GM23338 (cell line): ENCODE measurements around the gene PAEP. TPM values are rescaled to one million over a fixed set of nuclear protein-coding genes. Genes with fewer than 3 reads are reported as not detected.

Experiments
- ATAC-seq: fragments of 200-7000 bp; cut with Tn5 transposase; 3 replicates; pipeline ENCODE4 v1.9.1; 2020
- DNase-seq: peaks from one replicate; pipeline ENCODE4 v3.0.0-alpha.2; 2015; ENCODE audit warnings: low spot score
- H2AFZ ChIP-seq: fragments of 200-600 bp; sonication (generic); 2 replicates; pipeline ENCODE4 v1.8.0; 2016; ENCODE audit warnings: antibody characterized with exemption, mild to moderate bottlenecking, moderate library complexity
- H3F3A ChIP-seq: fragments of 200-600 bp; sonication (generic); replicated peaks from 2 replicates; pipeline ENCODE4 v1.8.0; 2017; ENCODE audit warnings: antibody characterized with exemption, mixed run types, low read depth
- H3K27ac ChIP-seq: fragments of 200-600 bp; sonication (generic); 2 replicates; pipeline ENCODE4 v1.6.1; 2016; ENCODE audit warnings: low read depth
- H3K27me3 ChIP-seq: fragments of 200-600 bp; sonication (generic); 2 replicates; pipeline ENCODE4 v1.8.0; 2016; ENCODE audit warnings: mild to moderate bottlenecking, mixed run types, moderate library complexity; ENCODE audit not compliant: insufficient read depth
- H3K36me3 ChIP-seq: fragments of 200-600 bp; sonication (generic); 2 replicates; pipeline ENCODE4 v1.8.0; 2016; ENCODE audit warnings: mild to moderate bottlenecking; ENCODE audit not compliant: insufficient read depth
- H3K4me1 ChIP-seq: fragments of 200-600 bp; sonication (generic); 2 replicates; pipeline ENCODE4 v1.8.0; 2016; ENCODE audit warnings: mild to moderate bottlenecking, moderate library complexity; ENCODE audit not compliant: insufficient read depth
- H3K4me2 ChIP-seq: fragments of 200-600 bp; sonication (generic); 2 replicates; pipeline ENCODE4 v1.7.1; 2017; ENCODE audit warnings: mixed run types
- H3K4me3 ChIP-seq: fragments of 200-600 bp; sonication (generic); 2 replicates; pipeline ENCODE4 v1.6.1; 2016; ENCODE audit warnings: mixed run types
- H3K79me2 ChIP-seq: fragments of 200-600 bp; sonication (generic); replicated peaks from 2 replicates; pipeline ENCODE4 v1.8.0; 2017; ENCODE audit warnings: mild to moderate bottlenecking; ENCODE audit not compliant: insufficient read depth
- H3K9me2 ChIP-seq: fragments of 200-600 bp; sonication (generic); 2 replicates; pipeline ENCODE4 v1.8.0; 2017; ENCODE audit not compliant: insufficient read depth
- H4K20me1 ChIP-seq: fragments of 200-600 bp; sonication (generic); replicated peaks from 2 replicates; pipeline ENCODE4 v1.8.0; 2017; ENCODE audit warnings: mild to moderate bottlenecking; ENCODE audit not compliant: insufficient read depth
- H3K27ac Mint-ChIP-seq: 2 replicates; pipeline ENCODE4 v1.8.0; 2020; ENCODE audit warnings: inconsistent platforms, mild to moderate bottlenecking, moderate library complexity, mixed read lengths
- H3K27me3 Mint-ChIP-seq: 3 replicates; pipeline ENCODE4 v1.8.0; 2022; ENCODE audit warnings: low read depth, mild to moderate bottlenecking, moderate library complexity, mixed read lengths, inconsistent platforms; ENCODE audit not compliant: insufficient read depth, poor library complexity
- H3K36me3 Mint-ChIP-seq: 3 replicates; pipeline ENCODE4 v1.8.0; 2021; ENCODE audit warnings: low read depth, mild to moderate bottlenecking, inconsistent platforms, moderate library complexity, mixed read lengths
- H3K4me1 Mint-ChIP-seq: 3 replicates; pipeline ENCODE4 v1.8.0; 2020; ENCODE audit warnings: mild to moderate bottlenecking, inconsistent platforms, mixed read lengths
- H3K4me3 Mint-ChIP-seq: 3 replicates; pipeline ENCODE4 v1.8.0; 2021; ENCODE audit warnings: moderate library complexity, mild to moderate bottlenecking, inconsistent platforms, mixed read lengths
- H3K9me3 Mint-ChIP-seq: 3 replicates; pipeline ENCODE4 v1.8.0; 2020; ENCODE audit warnings: moderate library complexity, mild to moderate bottlenecking, inconsistent platforms, mixed read lengths
- CREB1 ChIP-seq: fragments of 250-450 bp; sonication (Bioruptor Pico); IDR thresholded peaks from 2 replicates; pipeline ENCODE4 v1.5.0; 2020; ENCODE audit warnings: low read depth, mild to moderate bottlenecking, moderate library complexity
- CTCF ChIP-seq, 2 experiments: fragments of 200-600 bp in 1 of 2; sonication (generic) in 1 of 2; conservative IDR thresholded peaks; 2 replicates each; pipeline versions ENCODE4 v1.5.1 to v1.6.1; 2016 to 2017; ENCODE audit warnings: antibody characterized with exemption in 2 of 2, low read depth in 2 of 2, mild to moderate bottlenecking in 2 of 2, moderate library complexity in 1 of 2
- ETS1 ChIP-seq: IDR thresholded peaks from 2 replicates; pipeline ENCODE4 v1.6.1; 2016; ENCODE audit warnings: antibody characterized with exemption
- EZH2phosphoT487 ChIP-seq: fragments of 200-600 bp; sonication (generic); IDR thresholded peaks from one replicate; pipeline ENCODE4 v1.8.1; 2018; ENCODE audit warnings: antibody characterized with exemption; ENCODE audit not compliant: unreplicated experiment
- NANOG ChIP-seq: IDR thresholded peaks from 2 replicates; pipeline ENCODE4 v1.6.1; 2016; ENCODE audit warnings: antibody characterized with exemption, borderline replicate concordance
- POLR2AphosphoS5 ChIP-seq: IDR thresholded peaks from 2 replicates; pipeline ENCODE4 v1.6.1; 2016; ENCODE audit warnings: antibody characterized with exemption, low read depth
- STAT1 ChIP-seq: IDR thresholded peaks from one replicate; pipeline ENCODE4 v1.6.1; 2016; ENCODE audit warnings: antibody characterized with exemption; ENCODE audit not compliant: unreplicated experiment
- ZNF331 ChIP-seq: fragments of 250-450 bp; sonication (Bioruptor Pico); IDR thresholded peaks from 2 replicates; pipeline ENCODE4 v1.5.0; 2020; ENCODE audit warnings: low read depth, mild to moderate bottlenecking, moderate library complexity
- ZNF462 ChIP-seq: fragments of 250-450 bp; sonication (Bioruptor Pico); IDR thresholded peaks from 2 replicates; pipeline ENCODE4 v1.5.0; 2020; ENCODE audit warnings: mild to moderate bottlenecking, moderate library complexity
- polyA plus RNA-seq: library from polyadenylated mRNA; unstranded; fragments of >200 nt; fragmentation: Nextera tagmentation; extraction: Ambion mirVana; gene quantifications from 2 replicates; pipeline ENCODE4 v1.2.1, GENCODE V29; 2016
- total RNA-seq: library from RNA; depleted of rRNA; stranded (reverse); fragments of >200 nt; shearing (Covaris generic); gene quantifications from 2 replicates; pipeline ENCODE4 v1.2.3, GENCODE V29; 2014

Gene PAEP
- total and polyA plus RNA-seq, 2 experiments from 2014 or later: not detected

- Mint-ChIP-seq H3K4me3 (no peak overlapping the region), H3K27ac (no peak overlapping the region), H3K27me3 (peaks cover 4% of the 10 kb centered on the region), H3K36me3 (peaks cover 17% of the 10 kb centered on the region), H3K4me1 (no peaks in the 10 kb centered on the region), H3K9me3 (peaks cover 27% of the 10 kb centered on the region)
- no peak for TF ChIP-seq POLR2AphosphoS5
- TF ChIP-seq ETS1: no peak
- H3K27ac ChIP-seq: no peak overlapping the region
- DNase-seq (no peak), ATAC-seq (no peak)
- H3K9me2 ChIP-seq: no peaks in the 10 kb centered on the region
- no peak overlapping the region for H3K4me3 ChIP-seq
- no peaks in the 10 kb centered on the region for H3K27me3 ChIP-seq
- H3K79me2 ChIP-seq: no peaks in the 10 kb centered on the region
- H2AFZ ChIP-seq: no peak overlapping the region
- H3K36me3 ChIP-seq: no peaks in the 10 kb centered on the region
- no peak overlapping the region for H3K4me2 ChIP-seq
- no peaks in the 10 kb centered on the region for H3K4me1 ChIP-seq
- H3F3A ChIP-seq: no peaks in the 10 kb centered on the region
- H4K20me1 ChIP-seq: no peaks in the 10 kb centered on the region
Observed at GRCh38 chr9:135610290-135611141, 49.0 kb downstream of the PAEP start.

GRCh38 chr9:135611142-135611874, 49.8 kb downstream of the PAEP start:
- no peaks in the 10 kb centered on the region for H3K36me3 ChIP-seq
- no peaks in the 10 kb centered on the region for H3K27me3 ChIP-seq
- H3K9me3 Mint-ChIP-seq: peaks cover 27% of the 10 kb centered on the region
- no peak overlapping the region for H3K27ac ChIP-seq
- no peak overlapping the region for H3K4me2 ChIP-seq
- no peaks in the 10 kb centered on the region for H4K20me1 ChIP-seq
- DNase-seq (no peak), ATAC-seq (no peak)
- H3K27me3 Mint-ChIP-seq: peaks cover 4% of the 10 kb centered on the region
- H3K4me1 ChIP-seq: no peaks in the 10 kb centered on the region
- H3K36me3 Mint-ChIP-seq: peaks cover 17% of the 10 kb centered on the region
- H3F3A ChIP-seq: no peaks in the 10 kb centered on the region
- H3K4me3 Mint-ChIP-seq: no peak overlapping the region
- H3K4me1 Mint-ChIP-seq: no peaks in the 10 kb centered on the region
- H3K79me2 ChIP-seq: no peaks in the 10 kb centered on the region
- H3K9me2 ChIP-seq: no peaks in the 10 kb centered on the region
- H3K27ac Mint-ChIP-seq: no peak overlapping the region
- H3K4me3 ChIP-seq: no peak overlapping the region
- no peak overlapping the region for H2AFZ ChIP-seq
- TF ChIP-seq ETS1: no peak
- TF ChIP-seq POLR2AphosphoS5: no peak
- TF ChIP-seq NANOG: no peak
- no peak for TF ChIP-seq ZNF331 (CRISPR knock-in tag)
- TF ChIP-seq CTCF (conservative IDR thresholded peaks at IDR 0.05; ENCODE audit: low read depth in 2 of 2): no peak
- TF ChIP-seq STAT1: no peak
- TF ChIP-seq ZNF462 (CRISPR knock-in tag): no peak
- no peak for TF ChIP-seq EZH2phosphoT487
- no peak for TF ChIP-seq CREB1
